H1 (cell line): ENCODE results near the gene ZSWIM2. TPM values are rescaled to one million over a fixed set of nuclear protein-coding genes. Genes with fewer than 3 reads are reported as not detected.

Experiments used
- CTCF ChIA-PET: fragments of 300-600 bp; sonication (Branson Sonifier 250); formaldehyde crosslinking; loops from one replicate; lab custom pipeline; 2021; ENCODE audit not compliant: partially characterized antibody; lab: Charles Lee
- POLR2A ChIA-PET: fragments of 300-600 bp; sonication (Branson Sonifier 250); formaldehyde crosslinking; loops from one replicate; lab custom pipeline; 2021; ENCODE audit warnings: inconsistent platforms; ENCODE audit not compliant: partially characterized antibody; lab: Charles Lee
- DNase-seq, 2 experiments: peaks; one replicate each; pipeline versions ENCODE4 v3.0.0 to v3.0.0-alpha.2; 2010 to 2022; ENCODE audit warnings: low spot score in 2 of 2, low read depth in 1 of 2, mixed read lengths in 1 of 2
- FAIRE-seq: peaks from 2 replicates; lab custom pipeline; 2011; peaks lifted over from hg19 to GRCh38; lab: Jason Lieb, UNC
- H2AFZ ChIP-seq: 2 replicates; pipeline ENCODE4 v1.8.1; 2012; ENCODE audit warnings: low read length, inconsistent platforms
- H2AK5ac ChIP-seq: 2 replicates; pipeline ENCODE4 v1.6.1; 2013; ENCODE audit warnings: low read depth, low read length
- H2BK120ac ChIP-seq: replicated peaks from 2 replicates; pipeline ENCODE3; 2013; ENCODE audit warnings: low read depth, low read length, inconsistent platforms
- H2BK12ac ChIP-seq: 2 replicates; pipeline ENCODE4 v1.6.1; 2013; ENCODE audit warnings: low read depth, low read length
- H2BK15ac ChIP-seq: 2 replicates; pipeline ENCODE4 v1.6.1; 2013; ENCODE audit warnings: low read length
- H2BK20ac ChIP-seq: 2 replicates; pipeline ENCODE4 v1.6.1; 2013; ENCODE audit warnings: low read length
- H2BK5ac ChIP-seq: 2 replicates; pipeline ENCODE4 v1.6.1; 2013; ENCODE audit warnings: low read depth, low read length
- H3K14ac ChIP-seq: 2 replicates; pipeline ENCODE4 v1.6.1; 2013; ENCODE audit warnings: inconsistent platforms; ENCODE audit not compliant: insufficient read length
- H3K18ac ChIP-seq: 2 replicates; pipeline ENCODE4 v1.6.1; 2013; ENCODE audit warnings: low read length; ENCODE audit errors: extremely low read depth
- H3K23ac ChIP-seq: 2 replicates; pipeline ENCODE4 v1.6.1; 2013; ENCODE audit warnings: inconsistent platforms; ENCODE audit not compliant: insufficient read length
- H3K23me2 ChIP-seq: 2 replicates; pipeline ENCODE4 v1.6.1; 2013; ENCODE audit warnings: low read depth, low read length
- H3K27ac ChIP-seq: 2 replicates; pipeline ENCODE4 v1.6.1; 2011; ENCODE audit warnings: low read depth, low read length, inconsistent platforms
- H3K27me3 ChIP-seq, 4 experiments: replicated peaks in 1 of 4; 1 replicate in 1 of 4; 2 replicates in 3 of 4; pipeline versions ENCODE4 v1.6.1 to v1.8.1; 2011 to 2013; ENCODE audit warnings: low read length in 3 of 4, mild to moderate bottlenecking in 3 of 4, inconsistent platforms in 2 of 4, mixed read lengths in 2 of 4, moderate library complexity in 1 of 4; ENCODE audit not compliant: control insufficient read depth in 3 of 4, insufficient read depth in 3 of 4; ENCODE audit errors: extremely low read depth in 1 of 4
- H3K36me3 ChIP-seq, 4 experiments: 2 replicates each; pipeline versions ENCODE4 v1.6.1 to v1.8.1; 2011 to 2013; ENCODE audit warnings: mild to moderate bottlenecking in 4 of 4, low read length in 3 of 4, moderate library complexity in 2 of 4, control low read depth in 1 of 4, inconsistent platforms in 1 of 4; ENCODE audit not compliant: insufficient read depth in 4 of 4, control insufficient read depth in 2 of 4
- H3K4ac ChIP-seq: replicated peaks from 2 replicates; pipeline ENCODE3; 2013; ENCODE audit warnings: low read length, low read depth, mixed read lengths, inconsistent platforms; ENCODE audit not compliant: insufficient read length
- H3K4me1 ChIP-seq, 4 experiments: replicated peaks in 1 of 4; 1 replicate in 1 of 4; 2 replicates in 3 of 4; pipeline versions ENCODE4 v1.6.1 to v1.8.1; 2011 to 2013; ENCODE audit warnings: low read length in 3 of 4, inconsistent platforms in 2 of 4, mixed read lengths in 1 of 4; ENCODE audit not compliant: insufficient read depth in 4 of 4, control insufficient read depth in 3 of 4
- H3K4me2 ChIP-seq, 2 experiments: 2 replicates each; pipeline versions ENCODE4 v1.6.1 to v1.8.1; 2011 to 2013; ENCODE audit warnings: low read depth in 2 of 2, low read length in 2 of 2, control low read depth in 1 of 2, inconsistent platforms in 1 of 2, mild to moderate bottlenecking in 1 of 2; ENCODE audit not compliant: insufficient read depth in 1 of 2
- H3K4me3 ChIP-seq, 4 experiments: fragments of 200-600, 300-600 bp in 1 of 4; sonication (generic), shearing (Covaris generic), sonication (Bioruptor Twin) in 1 of 4; 2 replicates each; pipeline versions ENCODE4 v1.5.1 to v1.8.1; 2011 to 2016; ENCODE audit warnings: low read length in 4 of 4, low read depth in 3 of 4, control low read depth in 2 of 4, inconsistent platforms in 2 of 4, mild to moderate bottlenecking in 2 of 4, mixed read lengths in 1 of 4, moderate library complexity in 1 of 4; ENCODE audit not compliant: insufficient read depth in 2 of 4; ENCODE audit errors: extremely low read depth in 1 of 4
- H3K56ac ChIP-seq: replicated peaks from 2 replicates; pipeline ENCODE3; 2013; ENCODE audit warnings: low read depth, mild to moderate bottlenecking, mixed read lengths, low read length, inconsistent platforms; ENCODE audit not compliant: insufficient read length
- H3K79me1 ChIP-seq: 2 replicates; pipeline ENCODE4 v1.6.1; 2013; ENCODE audit warnings: low read depth, low read length, control low read depth
- H3K79me2 ChIP-seq, 2 experiments: 2 replicates each; pipeline versions ENCODE4 v1.6.1 to v1.8.1; 2012 to 2013; ENCODE audit warnings: low read length in 2 of 2, mild to moderate bottlenecking in 2 of 2, inconsistent platforms in 1 of 2; ENCODE audit not compliant: insufficient read depth in 2 of 2, control insufficient read depth in 1 of 2
- H3K9ac ChIP-seq, 4 experiments: replicated peaks in 1 of 4; 1 replicate in 1 of 4; 2 replicates in 3 of 4; pipeline versions ENCODE4 v1.6.1 to v1.8.1; 2011 to 2013; ENCODE audit warnings: low read depth in 3 of 4, low read length in 3 of 4, control low read depth in 2 of 4, mild to moderate bottlenecking in 2 of 4, moderate library complexity in 2 of 4, inconsistent platforms in 1 of 4; ENCODE audit errors: extremely low read depth in 1 of 4
- H3K9me3 ChIP-seq, 2 experiments: 2 replicates each; pipeline versions ENCODE4 v1.6.1 to v1.8.1; 2012 to 2013; ENCODE audit warnings: mild to moderate bottlenecking in 2 of 2, moderate library complexity in 2 of 2, control low read depth in 1 of 2, inconsistent platforms in 1 of 2, low read depth in 1 of 2, low read length in 1 of 2, mixed read lengths in 1 of 2; ENCODE audit not compliant: insufficient read depth in 2 of 2
- H4K20me1 ChIP-seq, 2 experiments: replicated peaks in 1 of 2; 2 replicates each; pipeline versions ENCODE3 to v1.8.1; 2011 to 2013; ENCODE audit warnings: inconsistent platforms in 2 of 2, low read length in 2 of 2, mild to moderate bottlenecking in 1 of 2; ENCODE audit not compliant: insufficient read depth in 2 of 2, control insufficient read depth in 1 of 2
- H4K5ac ChIP-seq: 2 replicates; pipeline ENCODE4 v1.6.1; 2013; ENCODE audit warnings: low read length, low read depth, mixed read lengths, inconsistent platforms; ENCODE audit not compliant: insufficient read length
- H4K8ac ChIP-seq: 2 replicates; pipeline ENCODE4 v1.8.0; 2013; ENCODE audit warnings: mild to moderate bottlenecking, moderate library complexity, low read length, inconsistent platforms; ENCODE audit not compliant: insufficient read depth; ENCODE audit errors: extremely low read depth
- H4K91ac ChIP-seq: replicated peaks from 2 replicates; pipeline ENCODE3; 2013; ENCODE audit warnings: low read length, mixed read lengths, inconsistent platforms; ENCODE audit not compliant: insufficient read length
- KDM4A ChIP-seq: IDR thresholded peaks from one replicate; pipeline ENCODE4 v1.7.1; 2012; ENCODE audit warnings: low read depth, mild to moderate bottlenecking, moderate library complexity, low read length, inconsistent platforms; ENCODE audit not compliant: severe bottlenecking
- WGBS, 2 experiments: shearing (Covaris generic) in 1 of 2; methylation state at CpG; one replicate each; pipeline versions ENCODE4 v1.1.6 to v1.1.7; 2013 to 2015; ENCODE audit warnings: low lambda C conversion rate in 2 of 2, mixed read lengths in 2 of 2, inconsistent platforms in 1 of 2, low coverage in 1 of 2, missing lambda C conversion rate in 1 of 2; ENCODE audit not compliant: insufficient replicate concordance in 2 of 2, insufficient coverage in 1 of 2, insufficient read length in 1 of 2; ENCODE audit errors: extremely low coverage in 1 of 2, missing lambda C conversion rate in 1 of 2; 5-methylcytosine and 5-hydroxymethylcytosine counted together
- polyA plus RNA-seq, 7 experiments: library from polyadenylated mRNA; depleted of rRNA in 3 of 7; stranded (reverse) in 5 of 7; unstranded in 2 of 7; fragments of >200 nt in 5 of 7; fragments of 200-250 nt in 2 of 7; gene quantifications; 1 replicate in 5 of 7; 2 replicates in 1 of 7; 4 replicates in 1 of 7; pipeline versions ENCODE4 v1.2.1 to v1.2.3, GENCODE V29; 2011 to 2013; ENCODE audit warnings: missing spikeins in 2 of 7, mixed read lengths in 2 of 7
- total RNA-seq: library from RNA; stranded (reverse); fragmentation: NEBNext Ultra II Directional; extraction: Animal tissue kit (Norgen Biotek cat#: 25700); gene quantifications from 2 replicates; pipeline ENCODE4 v1.2.1, GENCODE V29; 2021

ZSWIM2 gene
- total and polyA plus RNA-seq, 2 of the 8 experiments (the other 6 are each of a cell fraction or from before 2014, with no cell fraction given) = not detected

DNA sequence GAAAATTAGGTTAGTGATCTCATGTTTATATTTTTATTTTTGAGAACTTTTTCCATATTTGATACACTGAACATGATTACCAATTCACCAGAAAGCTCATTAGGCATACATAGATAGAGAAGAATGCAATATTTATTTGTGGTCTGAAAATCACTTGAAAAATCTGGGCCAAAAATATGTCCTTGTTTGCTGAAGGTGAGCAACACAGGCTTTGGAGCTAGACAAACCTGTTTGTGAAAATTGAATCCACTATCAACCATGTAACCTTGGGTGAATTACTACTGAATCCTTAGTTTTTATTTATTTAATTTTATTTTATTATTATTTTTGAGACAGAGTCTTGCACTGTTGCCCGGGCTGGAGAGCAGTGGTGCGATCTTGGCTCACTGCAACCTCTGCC lies 46.5 kb upstream of the ZSWIM2 start:
- no peak for TF ChIP-seq KDM4A
- Histone ChIP-seq H4K20me1 (no peaks in the 10 kb centered on the region), H3K23ac (no peak overlapping the region), H3K9ac (no peak overlapping the region), H2BK5ac (no peak overlapping the region), H3K4me3 (no peak overlapping the region), H3K14ac (no peak overlapping the region), H3K9me3 (no peaks in the 10 kb centered on the region), H3K23me2 (no peaks in the 10 kb centered on the region), H3K79me1 (no peaks in the 10 kb centered on the region), H2AFZ (no peak overlapping the region), H3K27me3 (peaks cover 0 to 1% (median 0%) of the 10 kb centered on the region in 4 experiments; a peak in 1 of 7 replicates), H4K5ac (no peak overlapping the region), H3K18ac (no peak overlapping the region), H4K91ac (no peak overlapping the region), H4K8ac (no peak overlapping the region), H3K4ac (no peak overlapping the region), H2BK120ac (no peak overlapping the region), H2BK15ac (no peak overlapping the region), H2AK5ac (no peak overlapping the region), H3K79me2 (no peaks in the 10 kb centered on the region), H3K36me3 (no peaks in the 10 kb centered on the region), H3K56ac (no peak overlapping the region), H2BK12ac (no peak overlapping the region), H3K4me1 (no peaks in the 10 kb centered on the region), H3K4me2 (no peak overlapping the region), H2BK20ac (no peak overlapping the region), H3K27ac (no peak overlapping the region)
- ChIA-PET CTCF (interaction anchor here (1.0 to 2.6 kb wide), 2 partner anchors 9 to 13 kb away, joined by 3 to 8 read pairs; no protein-coding TSS in a partner anchor), POLR2A (no interaction called here)
- DNase-seq = no peak
- FAIRE-seq = no peak
- WGBS, 2 experiments = 86% methylated on average over 2 of the region's 2 CpGs; no CpG with 5 or more reads in 1 of the 2 experiments
